ENCODE data around the gene RNF181. TPM values are rescaled to one million over a fixed set of nuclear protein-coding genes. Genes with fewer than 3 reads are reported as not detected.

RNF181 gene
- total RNA-seq, 4 donors from 2014 or later: 23.9 to 164 (median 141) TPM

GRCh38 chr2:85604568-85605339 lies 9.2 kb downstream of the RNF181 start:
- Histone ChIP-seq H3K27ac (peak overlapping the region in 2 of 4 donors; percentile 40 to 42), H3K4me3 (no peak overlapping the region), H3K9me3 (no peaks in the 10 kb centered on the region), H3K27me3 (no peaks in the 10 kb centered on the region), H3K4me1 (peaks cover 20 to 32% (median 28%) of the 10 kb centered on the region in 4 donors), H3K36me3 (peaks cover 0 to 9% (median 0%) of the 10 kb centered on the region in 4 donors)
- intact Hi-C loops (cut with DNase I; ENCODE audit: low total_unique reads) (no loop called here), in situ Hi-C loops (cut with MboI; ENCODE audit: low pct_ligation_motif_present in 1 of 4, low pct_unique_long_range_greater_than_20kb in 1 of 4, low sequenced_read_pairs in 3 of 4) (no loop called here)
- no peak for DNase-seq
- 57 to 65% methylated on average over 3 to 6 of the region's 6 CpGs for WGBS, 2 donors (ENCODE audit: low coverage in 1 of 2)
- TF ChIP-seq POLR2A (IDR thresholded peaks at IDR 0.05) (no peak), POLR2AphosphoS5 (IDR thresholded peaks at IDR 0.05) (no peak), EP300 (IDR thresholded peaks at IDR 0.05; ENCODE audit: low read depth) (no peak), CTCF (IDR thresholded peaks at IDR 0.05) (no peak)

GRCh38 chr2:85605406-85606115 lies 10.0 kb downstream of the RNF181 start:
- 66 to 77% methylated on average over 3 to 4 of the region's 4 CpGs for WGBS, 2 donors (ENCODE audit: low coverage in 1 of 2)
- H3K9me3 ChIP-seq: no peaks in the 10 kb centered on the region
- H3K27me3 ChIP-seq: no peaks in the 10 kb centered on the region
- no peak for DNase-seq
- peaks cover 23 to 39% (median 33%) of the 10 kb centered on the region in 4 donors for H3K4me1 ChIP-seq
- in situ Hi-C loops (cut with MboI; ENCODE audit: low pct_ligation_motif_present in 1 of 4, low pct_unique_long_range_greater_than_20kb in 1 of 4, low sequenced_read_pairs in 3 of 4) (no loop called here), intact Hi-C loops (cut with DNase I; ENCODE audit: low total_unique reads) (no loop called here)
- peaks cover 0 to 9% (median 0%) of the 10 kb centered on the region in 4 donors for H3K36me3 ChIP-seq
- TF ChIP-seq POLR2AphosphoS5 (IDR thresholded peaks at IDR 0.05): no peak
- no peak for TF ChIP-seq CTCF (IDR thresholded peaks at IDR 0.05)
- TF ChIP-seq EP300 (IDR thresholded peaks at IDR 0.05; ENCODE audit: low read depth): no peak
- no peak for TF ChIP-seq POLR2A (IDR thresholded peaks at IDR 0.05)
- no peak overlapping the region for H3K4me3 ChIP-seq
- peak overlapping the region in 2 of 4 donors; percentile 5 to 42 for H3K27ac ChIP-seq

GRCh38 chr2:85606116-85606455 lies 10.5 kb downstream of the RNF181 start:
- peak overlapping the region in 2 of 4 donors; percentile 5 to 42 for H3K27ac ChIP-seq
- intact Hi-C loops (cut with DNase I; ENCODE audit: low total_unique reads) (no loop called here), in situ Hi-C loops (cut with MboI; ENCODE audit: low pct_ligation_motif_present in 1 of 4, low pct_unique_long_range_greater_than_20kb in 1 of 4, low sequenced_read_pairs in 3 of 4) (no loop called here)
- WGBS, 2 donors (ENCODE audit: low coverage in 1 of 2): 74 to 80% methylated on average over 3 to 7 of the region's 7 CpGs
- no peaks in the 10 kb centered on the region for H3K27me3 ChIP-seq
- no peaks in the 10 kb centered on the region for H3K9me3 ChIP-seq
- DNase-seq: no peak
- peaks cover 27 to 39% (median 33%) of the 10 kb centered on the region in 4 donors for H3K4me1 ChIP-seq
- no peak overlapping the region for H3K4me3 ChIP-seq
- no peak for TF ChIP-seq CTCF (IDR thresholded peaks at IDR 0.05)
- no peak for TF ChIP-seq POLR2A (IDR thresholded peaks at IDR 0.05)
- no peak for TF ChIP-seq EP300 (IDR thresholded peaks at IDR 0.05; ENCODE audit: low read depth)
- TF ChIP-seq POLR2AphosphoS5 (IDR thresholded peaks at IDR 0.05): no peak
- peaks cover 0 to 9% (median 0%) of the 10 kb centered on the region in 4 donors for H3K36me3 ChIP-seq

All from transverse colon (tissue), 4 donors.